Testis (tissue), 2 donors: Measurements from ENCODE around the gene RILP.

Experiments used
- CTCF ChIP-seq, 3 experiments: fragments of 450-650 bp in 2 of 3; fragments of 200-600 bp in 1 of 3; sonication (generic) in 1 of 3; IDR thresholded peaks; one replicate each; pipeline ENCODE4 v1.5.1; 2016 to 2019; ENCODE audit warnings: antibody characterized with exemption in 3 of 3, mild to moderate bottlenecking in 2 of 3, moderate library complexity in 1 of 3
- POLR2A ChIP-seq: fragments of 450-650 bp; IDR thresholded peaks from one replicate; pipeline ENCODE4 v1.6.1; 2017; ENCODE audit warnings: antibody characterized with exemption, mild to moderate bottlenecking, moderate library complexity

- TF ChIP-seq CTCF (IDR thresholded peaks at IDR 0.05): no peak
- no peak for TF ChIP-seq POLR2A
These were observed 13.8 kb downstream of the RILP start for GRCh38 chr17:1635675-1636465.
